HG02943 (cell line): ENCODE data around the gene LRRIQ4.
A peak's percentile ranks its signal among the peaks of the same experiment; 100 is the strongest.

Experiments used
- ATAC-seq: cut with Tn5 transposase; IDR thresholded peaks from one replicate; pipeline ENCODE4 v1.9.1; 2021; ENCODE audit warnings: mild to moderate bottlenecking, low read depth, moderate library complexity; ENCODE audit not compliant: unreplicated experiment

The LRRIQ4 gene

GRCh38 chr3:169804681-169805080 lies 8.0 kb upstream of the LRRIQ4 start:
- ATAC-seq: no peak

GRCh38 chr3:169809230-169809795 lies 3.4 kb upstream of the LRRIQ4 start:
- ATAC-seq: no peak

GRCh38 chr3:169811631-169812331 lies 889 bp upstream of the LRRIQ4 start:
- ATAC-seq: no peak

GRCh38 chr3:169813278-169813677 lies 608 bp downstream of the LRRIQ4 start:
- no peak for ATAC-seq

GRCh38 chr3:169813757-169814517 lies 1.3 kb downstream of the LRRIQ4 start:
- ATAC-seq: peak; percentile 77

GRCh38 chr3:169815590-169816150 lies 3.0 kb downstream of the LRRIQ4 start:
- no peak for ATAC-seq

- ATAC-seq: no peak
These were observed 5.6 kb downstream of the LRRIQ4 start for GRCh38 chr3:169818316-169818715.

- no peak for ATAC-seq
These were observed 9.4 kb downstream of the LRRIQ4 start for GRCh38 chr3:169822091-169822490.

- ATAC-seq: no peak
These were observed 9.9 kb downstream of the LRRIQ4 start for GRCh38 chr3:169822540-169822939.

- no peak for ATAC-seq
These were observed 10.3 kb downstream of the LRRIQ4 start for GRCh38 chr3:169822983-169823382.

- no peak for ATAC-seq
These were observed 12.6 kb downstream of the LRRIQ4 start for GRCh38 chr3:169825316-169825715.

GRCh38 chr3:169827712-169828111 lies 15.0 kb downstream of the LRRIQ4 start:
- no peak for ATAC-seq

- no peak for ATAC-seq
These were observed 22.9 kb downstream of the LRRIQ4 start for GRCh38 chr3:169835533-169835932.

- ATAC-seq: peak; percentile 71
These were observed 23.6 kb downstream of the LRRIQ4 start for GRCh38 chr3:169836078-169836941.

- no peak for ATAC-seq
These were observed 24.2 kb downstream of the LRRIQ4 start for GRCh38 chr3:169836942-169837275.

- ATAC-seq: no peak
These were observed 25.9 kb downstream of the LRRIQ4 start for GRCh38 chr3:169838511-169839030.

- ATAC-seq: no peak
These were observed 28.5 kb downstream of the LRRIQ4 start for GRCh38 chr3:169841171-169841570.

GRCh38 chr3:169842960-169843359 lies 30.3 kb downstream of the LRRIQ4 start:
- no peak for ATAC-seq

GRCh38 chr3:169846458-169847193 lies 34.0 kb downstream of the LRRIQ4 start:
- no peak for ATAC-seq

- no peak for ATAC-seq
These were observed 35.2 kb downstream of the LRRIQ4 start for GRCh38 chr3:169847896-169848295.
